SJSA1 (cell line): ENCODE measurements around the gene DCUN1D5. TPM values are rescaled to one million over a fixed set of nuclear protein-coding genes. Genes with fewer than 3 reads are reported as not detected.
A peak's percentile ranks its signal among the peaks of the same experiment; 100 is the strongest.
"Not testable (repeated sequence)": the region's sequence is repeated elsewhere in the genome, so short reads cannot be mapped to it uniquely, and the experiment has no call there.

Source experiments
- DNase-seq, 2 experiments: peaks; one replicate each; pipeline ENCODE4 v3.0.0-alpha.2; 2015 to 2020; ENCODE audit warnings: low spot score in 2 of 2, low read depth in 1 of 2
- H3K27ac ChIP-seq: fragments of 250-450 bp; sonication (Bioruptor Pico); 2 replicates; pipeline ENCODE4 v1.5.1; 2020; ENCODE audit warnings: mild to moderate bottlenecking, moderate library complexity
- H3K27me3 ChIP-seq: fragments of 250-450 bp; sonication (Bioruptor Pico); replicated peaks from 2 replicates; pipeline ENCODE4 v1.5.1; 2020; ENCODE audit warnings: mild to moderate bottlenecking, moderate library complexity
- H3K36me3 ChIP-seq: fragments of 250-450 bp; sonication (Bioruptor Pico); 2 replicates; pipeline ENCODE4 v1.5.1; 2020; ENCODE audit warnings: mild to moderate bottlenecking
- H3K4me1 ChIP-seq: fragments of 250-450 bp; sonication (Bioruptor Pico); replicated peaks from 2 replicates; pipeline ENCODE4 v1.6.1; 2021; ENCODE audit warnings: mild to moderate bottlenecking
- H3K4me3 ChIP-seq: fragments of 250-450 bp; sonication (Bioruptor Pico); 2 replicates; pipeline ENCODE4 v1.5.1; 2020; ENCODE audit warnings: mild to moderate bottlenecking
- H3K9me3 ChIP-seq: fragments of 250-450 bp; sonication (Bioruptor Pico); replicated peaks from 2 replicates; pipeline ENCODE4 v1.5.1; 2020; ENCODE audit warnings: mild to moderate bottlenecking
- total RNA-seq: library from RNA; depleted of rRNA; stranded (reverse); fragments of >200 nt; shearing (Covaris generic); gene quantifications from 2 replicates; pipeline ENCODE4 v1.2.3, GENCODE V29; 2014

Gene DCUN1D5
- total RNA-seq, 1 experiment from 2014 or later, result 48.3 TPM

GRCh38 chr11:103047837-103048236, 44.1 kb downstream of the DCUN1D5 start:
- Histone ChIP-seq H3K27me3 (no peaks in the 10 kb centered on the region), H3K27ac (no peak overlapping the region), H3K9me3 (no peaks in the 10 kb centered on the region), H3K36me3 (no peaks in the 10 kb centered on the region), H3K4me3 (no peak overlapping the region), H3K4me1 (no peaks in the 10 kb centered on the region)
- DNase-seq, result no peak

GRCh38 chr11:103043826-103044678, 47.9 kb downstream of the DCUN1D5 start:
- DNase-seq, result no peak
- H3K4me1 ChIP-seq, result no peaks in the 10 kb centered on the region
- H3K36me3 ChIP-seq, result no peaks in the 10 kb centered on the region
- no peak overlapping the region for H3K27ac ChIP-seq
- no peaks in the 10 kb centered on the region for H3K9me3 ChIP-seq
- H3K27me3 ChIP-seq, result no peaks in the 10 kb centered on the region
- no peak overlapping the region for H3K4me3 ChIP-seq

- H3K36me3 ChIP-seq, result no peaks in the 10 kb centered on the region
- H3K9me3 ChIP-seq, result no peaks in the 10 kb centered on the region
- no peak for DNase-seq
- no peak overlapping the region for H3K27ac ChIP-seq
- H3K4me1 ChIP-seq, result no peaks in the 10 kb centered on the region
- H3K4me3 ChIP-seq, result no peak overlapping the region
- no peaks in the 10 kb centered on the region for H3K27me3 ChIP-seq
Measured at GRCh38 chr11:103042161-103042560, 49.8 kb downstream of the DCUN1D5 start.

GRCh38 chr11:103035791-103036434, 56.0 kb downstream of the DCUN1D5 start:
- Histone ChIP-seq H3K27ac (no peak overlapping the region), H3K4me3 (no peak overlapping the region), H3K36me3 (no peaks in the 10 kb centered on the region), H3K27me3 (no peaks in the 10 kb centered on the region), H3K9me3 (no peaks in the 10 kb centered on the region), H3K4me1 (peaks cover 9% of the 10 kb centered on the region)
- DNase-seq, result peak in 1 of 2 experiments; percentile 33

GRCh38 chr11:103035216-103035615, 56.7 kb downstream of the DCUN1D5 start:
- no peaks in the 10 kb centered on the region for H3K27me3 ChIP-seq
- no peak overlapping the region for H3K4me3 ChIP-seq
- DNase-seq, result no peak
- H3K27ac ChIP-seq, result no peak overlapping the region
- no peaks in the 10 kb centered on the region for H3K36me3 ChIP-seq
- no peaks in the 10 kb centered on the region for H3K9me3 ChIP-seq
- peaks cover 9% of the 10 kb centered on the region for H3K4me1 ChIP-seq

GRCh38 chr11:103031834-103032233, 60.1 kb downstream of the DCUN1D5 start:
- DNase-seq, result no peak
- no peaks in the 10 kb centered on the region for H3K9me3 ChIP-seq
- peaks cover 9% of the 10 kb centered on the region for H3K4me1 ChIP-seq
- no peaks in the 10 kb centered on the region for H3K36me3 ChIP-seq
- no peak overlapping the region for H3K4me3 ChIP-seq
- H3K27ac ChIP-seq, result no peak overlapping the region
- no peaks in the 10 kb centered on the region for H3K27me3 ChIP-seq

- Histone ChIP-seq H3K4me3 (no peak overlapping the region), H3K9me3 (no peaks in the 10 kb centered on the region), H3K27me3 (no peaks in the 10 kb centered on the region), H3K36me3 (no peaks in the 10 kb centered on the region), H3K4me1 (no peaks in the 10 kb centered on the region), H3K27ac (no peak overlapping the region)
- DNase-seq, result peak in 1 of 2 experiments; percentile 0
Measured at GRCh38 chr11:103029401-103029800, 62.6 kb downstream of the DCUN1D5 start.

GRCh38 chr11:103028304-103029020, 63.5 kb downstream of the DCUN1D5 start:
- not testable (repeated sequence) for H3K4me3 ChIP-seq, H3K27ac ChIP-seq, H3K36me3 ChIP-seq, H3K27me3 ChIP-seq, H3K9me3 ChIP-seq, H3K4me1 ChIP-seq, DNase-seq

- Histone ChIP-seq H3K4me3 (no peak overlapping the region), H3K9me3 (no peaks in the 10 kb centered on the region), H3K4me1 (no peaks in the 10 kb centered on the region), H3K27ac (no peak overlapping the region), H3K36me3 (no peaks in the 10 kb centered on the region), H3K27me3 (no peaks in the 10 kb centered on the region)
- no peak for DNase-seq
Measured at GRCh38 chr11:103024086-103024485, 67.9 kb downstream of the DCUN1D5 start.

GRCh38 chr11:103016031-103016430, 75.9 kb downstream of the DCUN1D5 start:
- no peak for DNase-seq
- H3K9me3 ChIP-seq, result no peaks in the 10 kb centered on the region
- no peaks in the 10 kb centered on the region for H3K4me1 ChIP-seq
- H3K4me3 ChIP-seq, result no peak overlapping the region
- no peak overlapping the region for H3K27ac ChIP-seq
- no peaks in the 10 kb centered on the region for H3K36me3 ChIP-seq
- H3K27me3 ChIP-seq, result no peaks in the 10 kb centered on the region

- H3K27me3 ChIP-seq, result no peaks in the 10 kb centered on the region
- no peak for DNase-seq
- no peaks in the 10 kb centered on the region for H3K36me3 ChIP-seq
- no peaks in the 10 kb centered on the region for H3K9me3 ChIP-seq
- H3K4me1 ChIP-seq, result no peaks in the 10 kb centered on the region
- H3K27ac ChIP-seq, result no peak overlapping the region
- no peak overlapping the region for H3K4me3 ChIP-seq
Measured at GRCh38 chr11:103013421-103013820, 78.5 kb downstream of the DCUN1D5 start.
